Activated CD8-positive, alpha-beta T cell treated with anti-CD3 and anti-CD28 coated beads for 36 hours (primary cell): ENCODE measurements around the gene BOLL. TPM values are rescaled to one million over a fixed set of nuclear protein-coding genes. Genes with fewer than 3 reads are reported as not detected.

Source experiments
- ATAC-seq: fragments of 200-7000 bp; cut with Tn5 transposase; one replicate; pipeline ENCODE4 v1.10.0; 2021; ENCODE audit warnings: mild to moderate bottlenecking, moderate library complexity
- CTCF ChIA-PET: fragments of 350-600 bp; sonication (Branson Sonifier 250); formaldehyde crosslinking; loops from one replicate; lab custom pipeline; 2021; ENCODE audit warnings: antibody characterized with exemption; lab: Charles Lee
- POLR2A ChIA-PET: fragments of 350-600 bp; sonication (Branson Sonifier 250); formaldehyde crosslinking; loops from one replicate; lab custom pipeline; 2021; ENCODE audit warnings: antibody characterized with exemption; lab: Charles Lee
- DNase-seq: peaks from one replicate; pipeline ENCODE4 v3.0.0-alpha.2; 2020
- H3K27ac Mint-ChIP-seq: one replicate; pipeline ENCODE4 v1.8.0; 2021; ENCODE audit warnings: mild to moderate bottlenecking, mixed read lengths
- H3K27me3 Mint-ChIP-seq: one replicate; pipeline ENCODE4 v1.8.0; 2021; ENCODE audit warnings: mixed read lengths
- H3K36me3 Mint-ChIP-seq: one replicate; pipeline ENCODE4 v1.8.0; 2021; ENCODE audit warnings: low read depth, mixed read lengths
- H3K4me1 Mint-ChIP-seq: one replicate; pipeline ENCODE4 v1.8.0; 2021; ENCODE audit warnings: low read depth, mixed read lengths
- H3K4me3 Mint-ChIP-seq: one replicate; pipeline ENCODE4 v1.8.0; 2021; ENCODE audit warnings: mild to moderate bottlenecking, moderate library complexity, mixed read lengths
- H3K9me3 Mint-ChIP-seq: one replicate; pipeline ENCODE4 v1.8.0; 2021; ENCODE audit warnings: mixed read lengths
- CTCF ChIP-seq: fragments of 200-600 bp; IDR thresholded peaks from one replicate; pipeline ENCODE4 v1.8.0; 2022; ENCODE audit warnings: antibody characterized with exemption, mild to moderate bottlenecking
- intact Hi-C: fragments of 100-400 bp; cut with micrococcal nuclease; formaldehyde crosslinking; loops from one replicate; pipeline ENCODE4 v1.10.0; 2022
- total RNA-seq, 2 experiments: library from RNA; stranded (reverse); gene quantifications; one replicate each; pipeline ENCODE4 v1.2.3, GENCODE V29; 2021

The BOLL gene
- total RNA-seq, 2 experiments from 2014 or later = not detected

- no peak overlapping the region for H3K27ac Mint-ChIP-seq
- H3K4me3 Mint-ChIP-seq = no peak overlapping the region
- DNase-seq = no peak
- intact Hi-C loops = no loop called here
- H3K27me3 Mint-ChIP-seq = no peaks in the 10 kb centered on the region
- CTCF ChIA-PET = interaction anchor here (1.3 to 1.4 kb wide), 2 partner anchors 8 to 14 kb away, joined by 3 to 4 read pairs; no protein-coding TSS in a partner anchor
- no peaks in the 10 kb centered on the region for H3K36me3 Mint-ChIP-seq
- no peaks in the 10 kb centered on the region for H3K9me3 Mint-ChIP-seq
- peaks cover 8% of the 10 kb centered on the region for H3K4me1 Mint-ChIP-seq
- TF ChIP-seq CTCF = no peak
- POLR2A ChIA-PET = interaction anchor here (0.7 kb wide), 1 partner anchor 36 kb away, joined by 3 read pairs; no protein-coding TSS in a partner anchor
- ATAC-seq = no peak
Measured at GRCh38 chr2:197821550-197822289, 36.6 kb upstream of the BOLL start.

- ChIA-PET CTCF (interaction anchor here (1.1 to 3.5 kb wide), 4 partner anchors 10 to 313 kb away, joined by 3 to 17 read pairs (median 11); no protein-coding TSS in a partner anchor), POLR2A (no interaction called here)
- Mint-ChIP-seq H3K4me1 (peaks cover 10% of the 10 kb centered on the region), H3K36me3 (peaks cover 2% of the 10 kb centered on the region), H3K27ac (no peak overlapping the region), H3K27me3 (no peaks in the 10 kb centered on the region), H3K4me3 (no peak overlapping the region), H3K9me3 (no peaks in the 10 kb centered on the region)
- ATAC-seq (no peak), DNase-seq (no peak)
- no peak for TF ChIP-seq CTCF
- intact Hi-C loops = no loop called here
Measured at GRCh38 chr2:197814526-197814925, 29.4 kb upstream of the BOLL start.

- no peaks in the 10 kb centered on the region for H3K27me3 Mint-ChIP-seq
- no peak overlapping the region for H3K27ac Mint-ChIP-seq
- H3K9me3 Mint-ChIP-seq = no peaks in the 10 kb centered on the region
- no peak overlapping the region for H3K4me3 Mint-ChIP-seq
- ATAC-seq (peak; percentile 81), DNase-seq (no peak)
- peak; percentile 58 for TF ChIP-seq CTCF
- ChIA-PET POLR2A (no interaction called here), CTCF (interaction anchor here (0.6 to 3.5 kb wide), 14 partner anchors 9 to 314 kb away, joined by 3 to 17 read pairs (median 4); no protein-coding TSS in a partner anchor)
- peaks cover 20% of the 10 kb centered on the region for H3K4me1 Mint-ChIP-seq
- H3K36me3 Mint-ChIP-seq = peaks cover 2% of the 10 kb centered on the region
- intact Hi-C loops = no loop called here
Measured at GRCh38 chr2:197813093-197813787, 28.1 kb upstream of the BOLL start.

- no peak for ATAC-seq
- H3K36me3 Mint-ChIP-seq = peaks cover under 1% of the 10 kb centered on the region
- TF ChIP-seq CTCF = no peak
- intact Hi-C loops = no loop called here
- peaks cover 37% of the 10 kb centered on the region for H3K4me1 Mint-ChIP-seq
- H3K27me3 Mint-ChIP-seq = peaks cover 2% of the 10 kb centered on the region
- DNase-seq = no peak
- ChIA-PET CTCF (interaction anchor here (0.7 to 1.7 kb wide), 3 partner anchors 28 to 317 kb away, joined by 3 to 4 read pairs (median 4); no protein-coding TSS in a partner anchor), POLR2A (no interaction called here)
- H3K9me3 Mint-ChIP-seq = no peaks in the 10 kb centered on the region
- no peak overlapping the region for H3K4me3 Mint-ChIP-seq
- H3K27ac Mint-ChIP-seq = no peak overlapping the region
Measured at GRCh38 chr2:197810491-197810890, 25.4 kb upstream of the BOLL start.
